Smooth muscle cell (in vitro differentiated cells): ENCODE measurements around the gene ZNF581. TPM values are rescaled to one million over a fixed set of nuclear protein-coding genes. Genes with fewer than 3 reads are reported as not detected.

Experiments used
- DNase-seq: peaks from one replicate; lab custom pipeline; 2025; ENCODE audit not compliant: unreplicated experiment; lab: John Stamatoyannopoulos, UW
- H2AFZ ChIP-seq: fragments of 200-600 bp; sonication (generic); 2 replicates; pipeline ENCODE4 v1.6.0; 2016; ENCODE audit warnings: antibody characterized with exemption, low read depth, mild to moderate bottlenecking
- H3F3A ChIP-seq: fragments of 200-600 bp; sonication (generic); 2 replicates; pipeline ENCODE4 v1.6.0; 2017; ENCODE audit warnings: antibody characterized with exemption, low read depth
- H3K27ac ChIP-seq: fragments of 200-600 bp; sonication (generic); 2 replicates; pipeline ENCODE4 v1.5.1; 2016; ENCODE audit warnings: low read depth, mild to moderate bottlenecking
- H3K27me3 ChIP-seq: fragments of 200-600 bp; sonication (generic); 2 replicates; pipeline ENCODE4 v1.6.1; 2016; ENCODE audit warnings: low read depth, mild to moderate bottlenecking
- H3K36me3 ChIP-seq: fragments of 200-600 bp; sonication (generic); 2 replicates; pipeline ENCODE4 v1.5.1; 2016; ENCODE audit warnings: low read depth
- H3K4me1 ChIP-seq: fragments of 200-600 bp; sonication (generic); 2 replicates; pipeline ENCODE4 v1.5.1; 2016; ENCODE audit warnings: low read depth
- H3K4me2 ChIP-seq: fragments of 200-600 bp; sonication (generic); 2 replicates; pipeline ENCODE4 v1.6.0; 2016; ENCODE audit warnings: mild to moderate bottlenecking
- H3K4me3 ChIP-seq: fragments of 200-600 bp; sonication (generic); 2 replicates; pipeline ENCODE4 v1.5.1; 2016; ENCODE audit warnings: mild to moderate bottlenecking
- H3K79me2 ChIP-seq: fragments of 200-600 bp; sonication (generic); 2 replicates; pipeline ENCODE4 v1.6.0; 2016; ENCODE audit warnings: low read depth, mild to moderate bottlenecking
- H3K9ac ChIP-seq: fragments of 200-600 bp; sonication (generic); 2 replicates; pipeline ENCODE4 v1.6.0; 2016; ENCODE audit warnings: low read depth
- H3K9me3 ChIP-seq: fragments of 200-600 bp; sonication (generic); replicated peaks from 2 replicates; pipeline ENCODE4 v1.5.1; 2016; ENCODE audit warnings: low read depth
- H4K20me1 ChIP-seq: fragments of 200-600 bp; sonication (generic); 2 replicates; pipeline ENCODE4 v1.6.0; 2016; ENCODE audit warnings: low read depth
- CTCF ChIP-seq: fragments of 200-600 bp; sonication (generic); IDR thresholded peaks from 2 replicates; pipeline ENCODE4 v1.5.1; 2017; ENCODE audit warnings: borderline replicate concordance, mild to moderate bottlenecking, antibody characterized with exemption; ENCODE audit not compliant: insufficient read depth, poor library complexity, severe bottlenecking
- WGBS: methylation state at CpG from one replicate; pipeline ENCODE4 v1.1.7; 2016; ENCODE audit warnings: low lambda C conversion rate; 5-methylcytosine and 5-hydroxymethylcytosine counted together
- polyA plus RNA-seq: library from polyadenylated mRNA; unstranded; fragments of >200 nt; fragmentation: Nextera tagmentation; extraction: Ambion mirVana; gene quantifications from 2 replicates; pipeline ENCODE4 v1.2.1, GENCODE V29; 2016
- total RNA-seq: library from RNA; depleted of rRNA; stranded (reverse); fragments of >200 nt; gene quantifications from 2 replicates; pipeline ENCODE4 v1.2.3, GENCODE V29; 2014

ZNF581 gene
- total and polyA plus RNA-seq, 2 experiments from 2014 or later, result 10.0 to 21.4 TPM

GRCh38 chr19:55678121-55678671 lies 34.7 kb downstream of the ZNF581 start:
- H3K27me3 ChIP-seq, result no peaks in the 10 kb centered on the region
- no peak overlapping the region for H3K9ac ChIP-seq
- no peak overlapping the region for H3K4me3 ChIP-seq
- TF ChIP-seq CTCF, result no peak
- no peak overlapping the region for H2AFZ ChIP-seq
- no peaks in the 10 kb centered on the region for H3K9me3 ChIP-seq
- peak overlapping the region; percentile 98 for H3K4me2 ChIP-seq
- H4K20me1 ChIP-seq, result peaks cover 77% of the 10 kb centered on the region
- 98% methylated on average over 21 of the region's 21 CpGs for WGBS
- no peak for DNase-seq
- no peak overlapping the region for H3K27ac ChIP-seq
- H3K79me2 ChIP-seq, result peaks cover 88% of the 10 kb centered on the region
- H3K36me3 ChIP-seq, result no peaks in the 10 kb centered on the region
- H3K4me1 ChIP-seq, result peaks cover 5% of the 10 kb centered on the region
- peaks cover 7% of the 10 kb centered on the region for H3F3A ChIP-seq

GRCh38 chr19:55679343-55680257 lies 36.2 kb downstream of the ZNF581 start:
- H3K27me3 ChIP-seq, result no peaks in the 10 kb centered on the region
- no peak for TF ChIP-seq CTCF
- no peak overlapping the region for H3K4me3 ChIP-seq
- no peaks in the 10 kb centered on the region for H3K9me3 ChIP-seq
- H3K79me2 ChIP-seq, result peaks cover 94% of the 10 kb centered on the region
- H3K4me2 ChIP-seq, result no peak overlapping the region
- peaks cover 85% of the 10 kb centered on the region for H4K20me1 ChIP-seq
- DNase-seq, result no peak
- no peaks in the 10 kb centered on the region for H3K36me3 ChIP-seq
- H3K9ac ChIP-seq, result no peak overlapping the region
- H2AFZ ChIP-seq, result no peak overlapping the region
- no peaks in the 10 kb centered on the region for H3F3A ChIP-seq
- WGBS, result 93% methylated on average over 23 of the region's 24 CpGs
- H3K27ac ChIP-seq, result no peak overlapping the region
- H3K4me1 ChIP-seq, result peaks cover 5% of the 10 kb centered on the region

- no peaks in the 10 kb centered on the region for H3F3A ChIP-seq
- H3K4me1 ChIP-seq, result peaks cover 5% of the 10 kb centered on the region
- no peak overlapping the region for H3K9ac ChIP-seq
- WGBS, result 98% methylated on average over 19 of the region's 20 CpGs
- H3K27ac ChIP-seq, result no peak overlapping the region
- no peak overlapping the region for H2AFZ ChIP-seq
- no peak overlapping the region for H3K4me3 ChIP-seq
- H3K36me3 ChIP-seq, result no peaks in the 10 kb centered on the region
- H3K4me2 ChIP-seq, result no peak overlapping the region
- peaks cover 93% of the 10 kb centered on the region for H4K20me1 ChIP-seq
- TF ChIP-seq CTCF, result no peak
- H3K27me3 ChIP-seq, result no peaks in the 10 kb centered on the region
- peaks cover 96% of the 10 kb centered on the region for H3K79me2 ChIP-seq
- no peak for DNase-seq
- no peaks in the 10 kb centered on the region for H3K9me3 ChIP-seq
Measured at GRCh38 chr19:55680339-55681130, 37.1 kb downstream of the ZNF581 start.
